Panc1 (cell line): ENCODE data around the gene HEG1.

Source experiments
- POLR2AphosphoS5 ChIP-seq: IDR thresholded peaks from 2 replicates; pipeline ENCODE4 v1.6.1; 2012; ENCODE audit warnings: mild to moderate bottlenecking, low read depth, low read length, moderate library complexity
- REST ChIP-seq, 2 experiments: IDR thresholded peaks; 2 replicates each; pipeline ENCODE4 v1.6.1; 2011 to 2012; ENCODE audit warnings: low read depth in 2 of 2, control low read depth in 1 of 2, low read length in 1 of 2, mild to moderate bottlenecking in 1 of 2, moderate library complexity in 1 of 2; ENCODE audit not compliant: insufficient read depth in 1 of 2
- TF ChIP-seq, protein P1 (sequence below): fragments of 450-650 bp; IDR thresholded peaks from 2 replicates; pipeline ENCODE4 v1.5.1; 2017; ENCODE audit warnings: mild to moderate bottlenecking

GRCh38 chr3:125005222-125005621 is 50.6 kb downstream of the HEG1 start:
- TF ChIP-seq, protein P1, sequence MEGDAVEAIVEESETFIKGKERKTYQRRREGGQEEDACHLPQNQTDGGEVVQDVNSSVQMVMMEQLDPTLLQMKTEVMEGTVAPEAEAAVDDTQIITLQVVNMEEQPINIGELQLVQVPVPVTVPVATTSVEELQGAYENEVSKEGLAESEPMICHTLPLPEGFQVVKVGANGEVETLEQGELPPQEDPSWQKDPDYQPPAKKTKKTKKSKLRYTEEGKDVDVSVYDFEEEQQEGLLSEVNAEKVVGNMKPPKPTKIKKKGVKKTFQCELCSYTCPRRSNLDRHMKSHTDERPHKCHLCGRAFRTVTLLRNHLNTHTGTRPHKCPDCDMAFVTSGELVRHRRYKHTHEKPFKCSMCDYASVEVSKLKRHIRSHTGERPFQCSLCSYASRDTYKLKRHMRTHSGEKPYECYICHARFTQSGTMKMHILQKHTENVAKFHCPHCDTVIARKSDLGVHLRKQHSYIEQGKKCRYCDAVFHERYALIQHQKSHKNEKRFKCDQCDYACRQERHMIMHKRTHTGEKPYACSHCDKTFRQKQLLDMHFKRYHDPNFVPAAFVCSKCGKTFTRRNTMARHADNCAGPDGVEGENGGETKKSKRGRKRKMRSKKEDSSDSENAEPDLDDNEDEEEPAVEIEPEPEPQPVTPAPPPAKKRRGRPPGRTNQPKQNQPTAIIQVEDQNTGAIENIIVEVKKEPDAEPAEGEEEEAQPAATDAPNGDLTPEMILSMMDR: no peak
- TF ChIP-seq POLR2AphosphoS5 (no peak), REST (IDR thresholded peaks at IDR 0.05; ENCODE audit: insufficient read depth in 1 of 2, low read depth in 2 of 2, low read length in 1 of 2) (no peak)
